Endothelial cell of umbilical vein (primary cell): ENCODE measurements around the gene SRRM5. TPM values are rescaled to one million over a fixed set of nuclear protein-coding genes. Genes with fewer than 3 reads are reported as not detected.

Experiments
- BruUV-seq: library from RNA; stranded (reverse); fragments of 400-500 nt; replicated peaks from 2 replicates; lab custom pipeline; 2021; lab: Mats Ljungman, UMichigan
- CTCF ChIA-PET: fragments of 300-600, 350-600 bp; sonication (Branson Sonifier 250); formaldehyde crosslinking; loops from one replicate; lab custom pipeline; 2021; ENCODE audit warnings: antibody characterized with exemption, inconsistent platforms; lab: Charles Lee
- POLR2A ChIA-PET: fragments of 300-600, 350-600 bp; sonication (Branson Sonifier 250); formaldehyde crosslinking; loops from one replicate; lab custom pipeline; 2021; ENCODE audit warnings: antibody characterized with exemption, inconsistent platforms; lab: Charles Lee
- DNase-seq: peaks from one replicate; pipeline ENCODE4 v3.0.0-alpha.2; 2011; ENCODE audit warnings: low read depth, low spot score
- FAIRE-seq: peaks from 2 replicates; lab custom pipeline; 2011; peaks lifted over from hg19 to GRCh38; lab: Jason Lieb, UNC
- H2AFZ ChIP-seq: 2 replicates; pipeline ENCODE4 v1.6.0; 2012; ENCODE audit warnings: low read depth, low read length, control low read depth, inconsistent platforms
- H3K27ac ChIP-seq: 2 replicates; pipeline ENCODE4 v1.5.1; 2011; ENCODE audit warnings: low read depth, mild to moderate bottlenecking, control low read depth, low read length, moderate library complexity; ENCODE audit not compliant: insufficient read depth
- H3K27me3 ChIP-seq, 2 experiments: 2 replicates each; pipeline versions ENCODE4 v1.6.0 to v1.6.1; 2011; ENCODE audit warnings: low read length in 2 of 2, mixed read lengths in 1 of 2; ENCODE audit not compliant: control insufficient read depth in 2 of 2, insufficient read depth in 2 of 2
- H3K36me3 ChIP-seq, 2 experiments: 2 replicates in 1 of 2; 3 replicates in 1 of 2; pipeline ENCODE4 v1.5.1; 2011; ENCODE audit warnings: low read length in 2 of 2, mild to moderate bottlenecking in 1 of 2, moderate library complexity in 1 of 2; ENCODE audit not compliant: control insufficient read depth in 2 of 2, insufficient read depth in 2 of 2; ENCODE audit errors: extremely low read depth in 1 of 2
- H3K4me1 ChIP-seq: 3 replicates; pipeline ENCODE4 v1.5.1; 2011; ENCODE audit warnings: mild to moderate bottlenecking, low read length; ENCODE audit not compliant: control insufficient read depth, insufficient read depth; ENCODE audit errors: extremely low read depth
- H3K4me2 ChIP-seq: 2 replicates; pipeline ENCODE4 v1.6.1; 2011; ENCODE audit warnings: low read length, control low read depth, mixed read lengths; ENCODE audit not compliant: insufficient read depth
- H3K4me3 ChIP-seq, 3 experiments: fragments of 200-600 bp in 1 of 3; sonication (generic), shearing (Covaris generic) in 1 of 3; replicated peaks in 1 of 3; 2 replicates each; pipeline ENCODE4 v1.5.1; 2011 to 2016; ENCODE audit warnings: control low read depth in 3 of 3, low read length in 3 of 3, mild to moderate bottlenecking in 2 of 3, inconsistent platforms in 1 of 3, low read depth in 1 of 3, moderate library complexity in 1 of 3; ENCODE audit not compliant: insufficient read depth in 1 of 3
- H3K79me2 ChIP-seq: 2 replicates; pipeline ENCODE4 v1.6.0; 2012; ENCODE audit warnings: low read length, inconsistent platforms; ENCODE audit not compliant: control insufficient read depth, insufficient read depth
- H3K9ac ChIP-seq: replicated peaks from 2 replicates; pipeline ENCODE3; 2011; ENCODE audit warnings: low read length, control low read depth; ENCODE audit not compliant: insufficient read depth; ENCODE audit errors: extremely low read depth
- H3K9me1 ChIP-seq: replicated peaks from 3 replicates; pipeline ENCODE4 v1.6.0; 2011; ENCODE audit warnings: mild to moderate bottlenecking, low read length; ENCODE audit not compliant: control insufficient read depth, insufficient read depth; ENCODE audit errors: extremely low read depth
- H3K9me3 ChIP-seq: replicated peaks from 2 replicates; pipeline ENCODE4 v1.5.1; 2012; ENCODE audit warnings: low read length, inconsistent platforms; ENCODE audit not compliant: control insufficient read depth, insufficient read depth
- H4K20me1 ChIP-seq: replicated peaks from 2 replicates; pipeline ENCODE3; 2011; ENCODE audit warnings: mild to moderate bottlenecking, low read length; ENCODE audit not compliant: control insufficient read depth, insufficient read depth; ENCODE audit errors: extremely low read depth
- EZH2 ChIP-seq: IDR thresholded peaks from 2 replicates; pipeline ENCODE4 v1.6.1; 2012; ENCODE audit warnings: borderline replicate concordance, low read depth, mild to moderate bottlenecking, moderate library complexity, low read length, inconsistent platforms; ENCODE audit not compliant: severe bottlenecking
- FOS ChIP-seq: IDR thresholded peaks from 2 replicates; pipeline ENCODE4 v1.6.1; 2011; ENCODE audit warnings: mild to moderate bottlenecking, low read length, moderate library complexity, borderline replicate concordance; ENCODE audit not compliant: insufficient read depth
- GATA2 ChIP-seq: IDR thresholded peaks from 2 replicates; pipeline ENCODE4 v1.7.0; 2011; ENCODE audit warnings: low read depth, mild to moderate bottlenecking, moderate library complexity, mixed read lengths, low read length; ENCODE audit not compliant: insufficient read length, insufficient read depth
- JUN ChIP-seq: IDR thresholded peaks from 2 replicates; pipeline ENCODE4 v1.6.1; 2011; ENCODE audit warnings: borderline replicate concordance, low read depth; ENCODE audit not compliant: insufficient read length, insufficient read depth
- POLR2AphosphoS5 ChIP-seq: IDR thresholded peaks from 2 replicates; pipeline ENCODE4 v1.6.1; 2012; ENCODE audit warnings: low read depth, mild to moderate bottlenecking, control low read depth, low read length, moderate library complexity; ENCODE audit not compliant: insufficient read depth
- dilution Hi-C: fragments of 300-500 bp; cut with MboI; formaldehyde crosslinking; loops from one replicate; pipeline ENCODE4 v1.15.0; 2019; ENCODE audit warnings: low sequenced_read_pairs; ENCODE audit not compliant: extremely low pct_ligation_motif_present
- intact Hi-C: fragments of 100-400 bp; cut with micrococcal nuclease; formaldehyde crosslinking; loops from one replicate; pipeline ENCODE4 v1.10.0; 2022
- polyA plus RNA-seq, 4 experiments: library from polyadenylated mRNA; depleted of rRNA in 3 of 4; stranded (reverse) in 3 of 4; unstranded in 1 of 4; fragments of >200 nt; gene quantifications; 2 replicates each; pipeline versions ENCODE4 v1.2.1 to v1.2.3, GENCODE V29; 2011 to 2012; ENCODE audit warnings: missing spikeins in 1 of 4
- total RNA-seq: library from RNA; stranded (reverse); gene quantifications from 2 replicates; pipeline ENCODE4 v1.2.3, GENCODE V29; 2021

The SRRM5 gene
- total and polyA plus RNA-seq, 2 donors (not counting 3 experiments of a cell fraction or from before 2014, with no cell fraction given) = 0.17 to 0.27 TPM

GRCh38 chr19:43638214-43638994 is 26.5 kb downstream of the SRRM5 start:
- Histone ChIP-seq H3K4me3 (no peak overlapping the region), H3K27ac (no peak overlapping the region), H3K27me3 (peaks cover 15 to 25% of the 10 kb centered on the region in 2 experiments), H3K9me3 (no peaks in the 10 kb centered on the region), H2AFZ (no peak overlapping the region), H4K20me1 (no peaks in the 10 kb centered on the region), H3K36me3 (no peaks in the 10 kb centered on the region), H3K9ac (no peak overlapping the region), H3K9me1 (no peaks in the 10 kb centered on the region), H3K79me2 (no peaks in the 10 kb centered on the region), H3K4me2 (no peak overlapping the region), H3K4me1 (peaks cover 7% of the 10 kb centered on the region)
- dilution Hi-C loops (no loop called here), intact Hi-C loops (no loop called here)
- DNase-seq (no peak), FAIRE-seq (no peak)
- TSS peak; percentile 57 for BruUV-seq
- ChIA-PET CTCF (no interaction called here), POLR2A (no interaction called here)
- TF ChIP-seq EZH2 (no peak), GATA2 (no peak), JUN (no peak)

- intact Hi-C loops (no loop called here), dilution Hi-C loops (no loop called here)
- H3K36me3 ChIP-seq = no peaks in the 10 kb centered on the region
- BruUV-seq = no TSS peak
- peak overlapping the region in 2 of 3 experiments; percentile 10 to 35 for H3K4me3 ChIP-seq
- no peak overlapping the region for H3K4me2 ChIP-seq
- H3K27me3 ChIP-seq = peaks cover 15 to 25% of the 10 kb centered on the region in 2 experiments
- peak overlapping the region; percentile 64 for H2AFZ ChIP-seq
- FAIRE-seq (no peak), DNase-seq (no peak)
- ChIA-PET CTCF (no interaction called here), POLR2A (no interaction called here)
- H3K9ac ChIP-seq = no peak overlapping the region
- H3K4me1 ChIP-seq = peaks cover 7% of the 10 kb centered on the region
- no peaks in the 10 kb centered on the region for H4K20me1 ChIP-seq
- no peaks in the 10 kb centered on the region for H3K9me1 ChIP-seq
- no peaks in the 10 kb centered on the region for H3K79me2 ChIP-seq
- TF ChIP-seq EZH2 (peak; percentile 85), POLR2AphosphoS5 (no peak), JUN (no peak), FOS (no peak)
- H3K27ac ChIP-seq = no peak overlapping the region
- no peaks in the 10 kb centered on the region for H3K9me3 ChIP-seq
Observed at GRCh38 chr19:43638995-43639518, 27.2 kb downstream of the SRRM5 start.
